Midbrain (tissue), 1 donor: ENCODE measurements around the gene RNF217.
"Not testable (repeated sequence)": the region's sequence is repeated elsewhere in the genome, so short reads cannot be mapped to it uniquely, and the experiment has no call there.

ENCODE experiments used
- DNase-seq: peaks from one replicate; lab custom pipeline; 2025; lab: John Stamatoyannopoulos, UW

The RNF217 gene, protein sequence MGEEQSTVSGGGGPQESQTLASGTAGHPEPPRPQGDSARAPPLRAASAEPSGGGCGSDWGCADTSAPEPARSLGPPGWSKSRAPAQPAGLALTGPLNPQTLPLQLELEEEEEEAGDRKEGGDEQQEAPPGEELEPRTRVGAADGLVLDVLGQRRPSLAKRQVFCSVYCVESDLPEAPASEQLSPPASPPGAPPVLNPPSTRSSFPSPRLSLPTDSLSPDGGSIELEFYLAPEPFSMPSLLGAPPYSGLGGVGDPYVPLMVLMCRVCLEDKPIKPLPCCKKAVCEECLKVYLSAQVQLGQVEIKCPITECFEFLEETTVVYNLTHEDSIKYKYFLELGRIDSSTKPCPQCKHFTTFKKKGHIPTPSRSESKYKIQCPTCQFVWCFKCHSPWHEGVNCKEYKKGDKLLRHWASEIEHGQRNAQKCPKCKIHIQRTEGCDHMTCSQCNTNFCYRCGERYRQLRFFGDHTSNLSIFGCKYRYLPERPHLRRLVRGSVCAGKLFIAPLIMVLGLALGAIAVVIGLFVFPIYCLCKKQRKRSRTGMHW

DNA sequence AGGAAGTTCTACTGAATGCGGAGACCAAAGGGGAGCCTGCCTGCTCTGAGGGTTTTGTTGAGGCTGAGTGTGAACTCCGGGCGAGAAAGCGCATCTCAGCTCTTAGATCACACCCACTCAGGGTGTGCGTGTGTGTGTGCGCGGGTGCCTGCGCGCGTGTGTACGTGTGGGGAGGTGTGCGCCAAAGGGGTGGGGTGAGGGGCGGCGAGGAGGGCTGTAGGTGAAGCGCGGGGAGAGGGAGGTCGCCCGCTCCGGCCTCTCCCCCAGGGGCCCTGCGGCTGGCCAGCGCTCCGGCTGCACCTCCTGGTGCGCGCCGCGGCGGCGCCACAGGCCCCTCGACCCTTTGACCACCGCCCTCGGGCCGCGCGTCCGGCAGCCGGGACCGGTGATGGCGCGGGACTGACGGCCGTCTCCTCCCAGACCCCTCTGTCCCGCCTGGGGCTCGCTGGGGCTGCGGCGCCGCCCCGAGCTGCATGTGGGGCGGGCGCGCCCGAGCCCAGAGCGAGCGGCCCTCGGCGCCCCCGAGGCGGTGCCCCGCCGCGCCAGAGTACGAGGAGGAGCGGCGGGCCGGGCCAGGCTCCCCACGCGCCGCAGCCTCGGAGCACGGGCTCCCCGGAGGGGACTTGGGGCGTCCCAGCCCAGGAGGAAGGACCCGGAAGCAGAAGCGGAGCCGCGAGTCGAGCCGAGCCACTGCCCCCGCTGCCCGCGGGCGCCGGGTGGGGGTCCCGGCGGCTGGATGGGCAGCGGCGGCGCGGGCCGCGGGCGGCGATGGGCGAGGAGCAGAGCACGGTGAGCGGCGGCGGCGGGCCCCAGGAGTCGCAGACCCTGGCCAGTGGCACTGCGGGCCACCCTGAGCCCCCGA lies at the start of gene RNF217:
TSS of gene RNF217 (plus strand) at position 661 of the 862 bp plus-strand sequence. CDS start at position 769, 108 bp downstream.
- peak; percentile 52 for DNase-seq

DNA sequence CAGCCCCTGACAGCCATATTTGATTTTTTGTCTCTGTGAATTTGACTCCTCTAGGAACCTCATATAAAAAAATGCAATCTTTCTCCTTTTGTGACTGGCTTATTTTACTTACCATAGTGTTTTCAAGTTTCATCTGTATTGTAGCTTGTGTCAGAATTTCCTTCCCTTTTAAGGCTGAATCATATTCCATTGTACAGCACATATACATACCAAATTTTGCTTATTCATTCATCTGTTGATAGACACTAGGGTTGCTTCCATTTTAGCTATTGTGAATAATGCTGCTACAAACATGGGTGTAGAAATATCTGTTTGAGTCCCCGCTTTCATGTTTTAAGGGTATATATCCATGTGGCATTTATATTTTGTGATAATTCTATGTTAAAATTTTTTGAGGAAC lies 49.2 kb upstream of the RNF217 start:
- DNase-seq, result no peak

DNA sequence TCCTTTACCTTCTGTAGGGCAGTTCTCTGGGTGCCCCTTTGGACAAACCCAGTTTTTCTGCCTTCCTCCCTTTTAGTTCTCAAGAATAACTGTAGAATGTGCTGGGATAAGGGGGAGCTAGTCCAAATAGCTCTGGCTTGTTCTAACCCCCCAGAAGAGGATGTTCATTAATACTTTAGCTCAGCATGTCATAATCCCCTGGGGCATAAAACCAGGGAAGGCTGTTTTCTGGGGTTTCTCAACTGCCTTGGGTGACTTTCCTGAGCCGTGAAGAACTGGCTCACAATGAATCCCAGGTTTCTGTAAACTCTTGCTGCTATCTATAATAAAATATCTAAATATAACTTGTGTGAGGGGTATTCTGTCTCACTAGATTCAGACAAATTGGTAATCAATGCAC lies 44.5 kb upstream of the RNF217 start:
- no peak for DNase-seq

DNA sequence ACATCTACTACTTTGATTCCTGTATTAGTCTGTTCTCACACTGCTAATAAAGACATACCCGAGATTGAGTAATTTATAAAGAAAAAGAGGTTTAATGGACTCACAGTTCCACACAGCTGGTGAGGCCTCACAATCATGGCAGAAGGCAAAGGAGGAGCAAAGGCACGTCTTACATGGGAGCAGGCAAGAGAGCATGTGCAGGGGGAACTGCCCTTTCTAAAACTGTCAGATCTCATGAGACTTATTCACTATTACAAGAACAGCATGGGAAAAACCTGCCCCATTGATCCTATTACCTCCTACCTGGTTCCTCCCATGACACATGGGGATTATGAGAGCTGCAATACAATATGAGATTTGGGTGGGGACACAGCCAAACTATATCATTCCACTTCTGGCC lies 42.5 kb upstream of the RNF217 start:
- DNase-seq, result not testable (repeated sequence)

DNA sequence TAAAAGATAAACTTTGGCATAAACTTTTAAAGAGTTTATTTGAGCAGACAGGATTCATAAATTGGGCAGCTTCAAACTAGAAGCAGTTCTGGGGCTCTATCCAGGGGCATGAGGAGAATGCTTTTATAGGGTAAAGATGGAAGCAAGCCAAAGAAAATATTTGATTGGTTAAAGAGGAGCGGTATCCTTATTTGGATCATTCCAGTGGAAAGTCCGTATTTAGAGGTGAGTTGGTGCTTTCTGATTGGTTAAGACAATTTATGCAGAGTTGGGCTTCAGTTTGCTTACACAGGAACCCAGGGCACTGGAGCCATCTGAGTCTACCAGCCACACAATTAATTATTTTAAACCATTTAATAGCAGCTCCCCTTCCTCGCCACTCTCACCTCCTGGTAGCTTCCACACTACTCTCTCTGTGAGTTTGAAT lies 37.9 kb upstream of the RNF217 start:
- DNase-seq, result no peak

DNA sequence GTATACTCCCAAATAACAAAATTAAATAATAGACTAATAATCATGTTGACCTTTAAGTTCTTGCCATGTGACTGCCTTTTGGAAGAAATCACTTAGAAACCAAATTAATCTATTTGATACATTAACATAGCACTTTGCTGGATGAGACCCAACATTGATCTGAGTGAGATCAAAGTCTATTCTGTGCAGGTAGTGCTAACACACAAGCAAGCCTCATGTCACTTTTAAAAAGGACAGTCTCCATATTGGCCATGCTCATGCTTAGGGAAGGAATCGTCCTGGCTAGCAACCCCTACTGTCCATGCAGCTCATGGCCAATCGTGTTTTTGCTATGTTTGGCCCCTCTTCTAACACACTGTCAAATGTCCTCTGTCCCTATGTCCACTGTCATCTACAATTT lies 35.8 kb upstream of the RNF217 start:
- DNase-seq, result no peak

DNA sequence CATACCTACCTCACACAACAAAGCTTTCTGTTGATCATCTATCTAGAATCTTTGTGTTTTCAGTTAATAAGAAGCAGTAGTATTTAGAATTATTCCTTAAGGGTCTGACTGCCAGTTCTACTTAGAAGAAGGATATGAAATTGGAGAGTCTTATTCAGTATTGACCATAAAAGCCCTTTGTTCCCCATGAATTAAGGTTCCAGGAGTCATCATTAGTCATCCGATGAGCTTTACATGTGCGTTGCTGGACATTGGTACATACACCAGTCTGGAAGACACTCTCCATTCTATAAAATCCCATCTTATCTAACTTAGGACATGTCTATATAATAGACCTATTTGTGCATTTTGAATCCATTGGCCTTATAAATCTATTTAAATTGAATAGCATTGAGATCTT lies 34.4 kb upstream of the RNF217 start:
- no peak for DNase-seq

DNA sequence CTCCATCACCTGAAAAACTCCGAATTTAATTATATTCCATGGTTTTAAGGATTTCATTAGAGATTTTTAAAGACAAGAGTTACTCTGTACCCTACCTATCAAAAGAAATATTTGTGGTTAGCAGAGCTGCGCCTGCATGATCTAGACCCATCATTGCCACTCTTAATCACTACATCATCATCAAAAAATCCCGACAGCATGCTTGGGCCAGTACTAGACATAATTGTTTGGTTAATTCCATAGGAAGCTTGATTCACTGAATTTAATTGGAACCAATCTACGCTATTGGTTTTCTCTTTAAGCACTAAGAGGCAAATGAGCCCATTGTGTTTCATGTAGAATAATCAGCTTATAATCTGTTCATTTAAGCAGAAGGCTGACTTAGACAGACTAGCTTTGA lies 33.4 kb upstream of the RNF217 start:
- no peak for DNase-seq

DNA sequence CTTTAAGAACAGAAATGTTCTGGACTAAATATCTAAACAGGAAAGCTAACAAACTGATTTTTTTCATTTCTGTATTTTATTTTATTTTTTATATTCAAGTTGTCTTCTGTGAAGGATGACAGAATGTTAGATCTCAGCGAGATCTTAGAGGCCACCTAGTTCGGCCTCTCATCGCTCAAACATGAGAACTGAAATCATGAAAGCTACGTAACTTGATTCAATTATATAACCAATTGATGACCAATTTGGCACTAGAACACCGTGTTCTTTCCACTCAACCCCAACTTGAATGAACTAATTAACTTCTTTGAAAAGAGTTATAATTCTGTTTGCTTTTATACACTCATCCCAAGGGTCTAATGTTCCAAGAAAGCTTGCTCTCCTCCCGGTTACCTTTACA lies 24.6 kb upstream of the RNF217 start:
- DNase-seq, result no peak

DNA sequence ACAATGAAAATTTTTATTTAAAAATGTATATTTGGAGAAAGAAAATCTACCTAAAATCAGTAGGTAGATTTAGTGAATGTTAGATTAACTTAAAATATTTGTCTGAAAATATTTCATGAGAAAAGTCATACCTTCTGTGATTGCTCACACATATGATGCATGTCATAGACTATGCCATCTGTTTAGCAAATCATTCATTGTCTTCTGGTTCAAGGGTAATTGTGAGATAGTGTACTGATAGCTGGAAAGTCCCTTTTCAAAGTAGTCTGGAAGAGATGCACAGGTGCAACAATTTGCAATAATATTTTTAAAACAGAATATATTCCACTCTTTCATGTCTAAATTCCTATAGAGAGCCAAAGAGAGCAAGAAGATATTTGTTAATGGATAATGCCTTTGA lies 21.0 kb upstream of the RNF217 start:
- DNase-seq, result no peak

DNA sequence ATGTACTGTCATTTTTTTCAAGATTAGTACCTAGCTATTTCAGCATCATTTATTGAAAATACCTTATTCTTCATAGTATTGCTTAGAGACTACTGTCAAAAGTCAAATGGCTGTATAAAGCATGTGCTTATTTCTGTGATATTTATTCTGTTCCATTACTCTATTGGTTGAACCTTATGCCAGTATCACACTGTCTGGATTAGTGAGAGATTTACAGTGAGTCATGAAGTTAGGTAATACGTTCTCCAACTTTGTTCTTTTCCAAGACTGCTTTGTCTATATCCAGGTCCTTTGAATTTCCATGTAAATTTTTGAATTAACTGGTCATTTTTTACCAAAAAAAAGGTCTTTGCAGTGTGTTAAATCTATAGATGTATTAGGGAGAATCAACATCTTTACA lies 18.6 kb upstream of the RNF217 start:
- DNase-seq, result no peak

DNA sequence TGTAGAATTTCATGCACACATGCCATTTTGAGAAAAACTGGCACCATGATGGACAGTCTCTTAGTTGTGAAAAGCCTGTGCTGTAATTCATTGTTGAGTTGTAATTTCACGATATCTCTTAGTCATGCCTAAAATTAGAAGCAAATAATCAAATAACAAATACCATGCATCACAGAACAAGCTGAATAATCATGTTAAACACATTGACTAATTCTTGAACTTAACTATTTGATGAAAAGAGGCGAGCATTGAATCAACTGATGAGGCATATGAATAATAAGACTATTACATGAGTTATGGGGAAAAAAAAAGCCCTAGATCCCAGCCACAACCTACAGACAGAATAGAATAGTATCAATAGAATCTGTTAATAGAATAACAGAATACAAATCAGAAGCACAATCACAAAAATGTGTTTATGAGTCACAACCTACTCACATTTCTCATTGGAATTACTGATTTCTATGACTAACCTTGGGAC lies 14.2 kb upstream of the RNF217 start:
- DNase-seq, result no peak

DNA sequence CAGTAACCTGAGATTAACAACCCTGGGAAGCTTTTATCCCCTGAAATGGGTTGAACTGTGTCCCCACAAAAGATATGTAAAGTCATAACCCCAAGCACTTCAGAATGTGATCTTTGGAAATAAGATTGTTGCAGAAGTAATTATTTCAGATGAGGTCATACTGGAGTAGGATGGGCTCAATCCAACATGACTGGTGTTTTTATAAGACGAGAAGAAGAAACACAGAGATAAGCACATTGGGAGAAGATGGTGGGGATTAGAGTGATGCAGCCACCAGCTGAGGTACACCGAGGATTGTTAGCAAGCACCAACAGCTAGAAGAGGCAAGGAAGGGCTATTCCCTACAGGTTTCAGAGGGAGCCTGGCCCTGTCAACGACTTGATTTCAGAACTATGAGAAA lies 12.5 kb upstream of the RNF217 start:
- DNase-seq, result no peak

DNA sequence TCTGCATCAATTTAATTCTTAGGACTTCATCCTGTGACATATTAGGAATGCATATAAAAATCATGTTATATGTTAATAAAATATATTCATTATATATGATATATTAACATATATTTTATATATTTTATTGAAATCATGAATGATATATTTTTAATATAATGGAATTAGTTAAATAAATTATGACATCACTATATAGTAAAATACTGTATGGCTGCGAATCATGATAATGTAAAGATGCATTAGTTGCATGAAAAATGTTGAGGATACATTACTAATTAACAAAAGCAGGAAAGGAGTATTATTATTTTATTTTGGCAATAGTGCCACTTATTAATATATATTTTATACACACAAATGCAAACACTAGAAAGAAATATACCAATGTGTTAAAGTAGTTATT lies 8.4 kb upstream of the RNF217 start:
- DNase-seq, result no peak

DNA sequence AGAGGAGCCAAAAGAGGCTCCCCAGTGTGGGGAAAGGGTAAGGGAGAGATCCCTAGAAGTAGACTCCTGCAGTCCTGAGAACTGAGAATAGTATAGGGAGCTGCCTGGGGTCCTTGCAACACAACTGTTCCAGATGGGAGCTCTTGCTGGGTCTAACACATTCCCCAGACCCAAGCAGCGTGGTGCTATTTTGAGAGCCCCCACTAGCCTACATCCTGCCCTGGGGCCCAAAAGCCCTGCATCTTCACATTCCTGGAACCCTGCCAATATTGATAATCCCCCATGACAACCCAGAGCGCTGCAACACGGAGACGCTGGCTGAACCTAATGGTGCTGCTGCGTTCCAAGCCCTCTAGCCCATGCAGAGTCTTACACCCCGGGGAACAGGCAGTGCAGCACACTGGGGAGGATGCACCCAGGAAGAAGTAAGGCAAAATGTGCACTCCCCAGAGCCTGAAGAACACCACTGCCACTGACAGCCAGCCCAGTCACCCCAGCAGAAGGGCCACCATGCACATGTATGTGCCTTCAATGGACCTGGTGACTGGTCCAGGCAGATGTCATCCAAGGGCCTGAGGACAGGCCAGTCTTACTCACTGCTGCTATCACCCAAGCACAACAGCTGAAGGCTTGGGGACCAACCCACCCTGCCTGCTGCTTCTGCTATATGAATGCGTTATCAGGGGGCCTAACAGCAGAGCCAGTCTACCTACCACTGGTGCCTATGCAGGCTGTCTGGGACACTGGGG lies 7.0 kb upstream of the RNF217 start:
- DNase-seq, result no peak

DNA sequence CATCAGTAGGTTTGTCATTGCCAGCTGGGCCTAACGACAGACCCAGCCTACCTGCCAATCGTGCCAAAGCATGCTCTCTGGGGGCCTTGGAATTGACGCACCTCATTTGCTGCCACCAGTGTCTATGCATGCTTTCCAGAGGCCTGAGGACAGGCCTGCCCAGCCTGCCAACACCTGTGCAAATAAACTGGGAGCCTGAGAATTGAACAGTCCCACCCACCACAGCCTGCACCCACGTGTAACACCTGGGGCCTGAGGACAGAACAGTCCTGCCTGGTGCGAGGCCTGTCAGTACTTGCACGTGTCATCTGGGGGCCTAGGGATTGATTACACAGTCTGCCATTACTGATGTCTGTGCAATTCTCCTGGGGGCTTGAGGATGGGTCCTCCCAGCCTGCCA lies 6.2 kb upstream of the RNF217 start:
- no peak for DNase-seq

DNA sequence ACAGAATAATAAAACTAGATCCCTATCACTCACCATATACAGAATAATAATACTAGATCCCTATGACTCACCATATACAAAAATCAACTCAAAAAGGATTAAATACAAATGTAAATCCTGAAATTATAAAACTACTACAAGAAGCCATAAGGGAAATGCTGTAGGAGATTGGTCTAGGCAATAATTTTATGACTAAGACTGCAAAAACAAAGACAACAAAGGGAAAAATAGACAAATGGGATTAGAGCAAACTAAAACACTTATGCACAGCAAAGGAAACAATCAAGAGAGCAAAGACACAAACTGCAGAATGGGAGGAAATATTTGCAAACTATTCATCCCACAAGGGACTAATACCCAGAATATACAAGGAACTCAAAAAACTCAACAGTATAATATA lies 4.1 kb upstream of the RNF217 start:
- no peak for DNase-seq

DNA sequence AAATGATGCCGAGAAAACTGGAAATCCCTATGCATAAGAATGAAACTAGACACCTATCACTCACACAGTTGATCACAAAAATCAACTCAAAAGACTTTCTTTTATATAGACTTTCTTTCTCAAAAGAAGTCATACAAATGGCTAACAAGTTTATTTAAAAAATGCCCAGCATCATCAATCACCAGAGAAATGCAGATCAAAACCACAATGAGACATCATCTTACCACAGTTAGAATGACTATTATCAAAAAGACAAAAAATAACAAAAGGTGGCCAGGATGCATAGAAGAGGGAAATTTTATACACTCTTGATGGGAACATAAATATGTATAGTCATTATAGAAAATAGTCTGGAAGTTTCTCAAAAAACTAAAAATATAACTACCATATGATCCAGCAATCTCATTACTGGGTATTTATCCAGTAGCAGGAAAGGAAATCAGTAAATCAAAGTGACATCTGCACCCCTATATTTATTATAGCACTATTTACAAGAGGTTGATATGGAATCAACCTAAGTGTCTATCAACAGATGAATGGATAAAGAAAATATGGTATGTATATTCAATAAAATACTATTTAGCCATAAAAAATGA lies 3.4 kb upstream of the RNF217 start:
- no peak for DNase-seq

DNA sequence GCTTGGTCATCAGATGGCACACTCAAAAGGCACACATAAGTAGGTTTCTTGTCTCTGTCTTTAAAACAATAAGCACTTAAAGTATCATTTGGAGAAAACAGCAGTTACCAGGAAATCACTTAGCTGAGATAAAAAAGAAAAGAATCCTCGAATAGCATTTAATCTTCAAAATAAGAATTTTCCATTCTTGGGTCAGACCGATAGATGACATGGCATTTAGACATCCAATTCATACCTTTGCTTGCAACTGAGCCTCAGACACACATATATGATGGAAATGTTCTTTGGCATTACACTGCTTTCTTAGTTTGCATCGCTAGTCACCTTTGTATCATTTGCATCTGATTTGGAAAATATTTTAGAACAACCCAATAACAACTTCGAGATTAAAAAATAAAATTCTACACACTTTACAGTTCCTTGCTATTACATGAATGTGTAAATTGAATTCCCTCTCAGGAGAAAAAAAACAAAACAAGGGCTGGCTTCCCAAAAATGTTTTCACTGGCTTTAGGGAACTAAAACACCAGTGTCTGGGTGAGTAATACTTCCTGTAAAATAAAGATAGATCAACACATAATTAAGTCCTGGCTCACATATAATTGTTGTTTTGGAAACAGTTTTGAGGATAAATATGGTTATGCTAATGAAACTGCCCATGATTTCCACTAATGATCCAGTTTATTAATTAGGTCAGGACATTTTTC lies 1.3 kb upstream of the RNF217 start:
- DNase-seq, result no peak

DNA sequence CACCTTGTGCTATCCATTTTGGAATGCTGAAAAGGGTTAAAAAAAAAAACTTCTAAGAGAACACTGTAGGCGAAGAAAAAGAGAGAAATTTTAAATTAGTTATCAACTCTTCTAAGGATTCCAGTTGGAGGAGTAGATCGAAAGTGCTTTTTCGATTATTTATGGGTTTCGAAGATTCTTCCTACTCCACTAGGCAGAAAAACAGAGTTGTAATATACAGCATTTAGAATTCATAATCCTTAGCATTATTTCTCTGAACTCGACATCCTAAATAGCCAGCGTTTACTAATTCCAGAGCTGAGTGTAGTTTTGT lies 817 bp upstream of the RNF217 start:
- no peak for DNase-seq
